Natural killer cell (primary cell): Measurements from ENCODE around the gene HSBP1L1. TPM values are rescaled to one million over a fixed set of nuclear protein-coding genes. Genes with fewer than 3 reads are reported as not detected.

Experiments
- ATAC-seq, 3 donors: fragments of 150-1000 bp in 2 of 3; fragments of 200-7000 bp in 1 of 3; cut with Tn5 transposase; 1 replicate in 1 of 3; 2 replicates in 2 of 3; pipeline ENCODE4 v1.10.0; 2021; ENCODE audit warnings: mild to moderate bottlenecking in 2 of 3, moderate library complexity in 2 of 3
- DNase-seq, 2 donors: peaks; one replicate each; pipeline versions ENCODE4 v3.0.0 to v3.0.0-alpha.2; 2013 to 2021; ENCODE audit warnings: mixed read lengths in 1 of 2
- H3K27ac ChIP-seq: one replicate; pipeline ENCODE4 v1.5.1; 2013; ENCODE audit warnings: mild to moderate bottlenecking, low read length
- H3K27me3 ChIP-seq: one replicate; pipeline ENCODE4 v1.6.1; 2013; ENCODE audit warnings: low read length; ENCODE audit not compliant: control insufficient read depth, insufficient read depth
- H3K36me3 ChIP-seq: one replicate; pipeline ENCODE4 v1.6.1; 2013; ENCODE audit warnings: low read length; ENCODE audit not compliant: control insufficient read depth, insufficient read depth
- H3K4me1 ChIP-seq: one replicate; pipeline ENCODE4 v1.6.1; 2013; ENCODE audit warnings: low read length; ENCODE audit not compliant: control insufficient read depth, insufficient read depth
- H3K4me3 ChIP-seq: one replicate; pipeline ENCODE4 v1.5.1; 2013; ENCODE audit warnings: low read length
- H3K9me3 ChIP-seq: one replicate; pipeline ENCODE4 v1.6.1; 2013; ENCODE audit warnings: low read length; ENCODE audit not compliant: control insufficient read depth, insufficient read depth
- H3K27ac Mint-ChIP-seq, 2 donors: one replicate each; pipeline ENCODE4 v1.8.0; 2022; ENCODE audit warnings: mild to moderate bottlenecking in 2 of 2, mixed read lengths in 2 of 2, moderate library complexity in 1 of 2
- H3K27me3 Mint-ChIP-seq, 2 donors: one replicate each; pipeline ENCODE4 v1.8.0; 2022; ENCODE audit warnings: low read depth in 2 of 2, mixed read lengths in 2 of 2
- H3K36me3 Mint-ChIP-seq: one replicate; pipeline ENCODE4 v1.8.0; 2022; ENCODE audit warnings: mixed read lengths
- H3K4me1 Mint-ChIP-seq, 2 donors: one replicate each; pipeline ENCODE4 v1.8.0; 2022; ENCODE audit warnings: mixed read lengths in 2 of 2
- H3K4me3 Mint-ChIP-seq: one replicate; pipeline ENCODE4 v1.8.0; 2022; ENCODE audit warnings: mild to moderate bottlenecking, moderate library complexity, mixed read lengths
- H3K9me3 Mint-ChIP-seq, 2 donors: one replicate each; pipeline ENCODE4 v1.8.0; 2022; ENCODE audit warnings: mixed read lengths in 2 of 2
- WGBS: methylation state at CpG from one replicate; pipeline ENCODE4 v1.1.7; 2013; ENCODE audit warnings: missing lambda C conversion rate; ENCODE audit not compliant: insufficient coverage; 5-methylcytosine and 5-hydroxymethylcytosine counted together
- intact Hi-C: fragments of 100-400 bp; cut with micrococcal nuclease; formaldehyde crosslinking; loops from one replicate; pipeline ENCODE4 v1.14.2; 2022
- total RNA-seq, 4 donors: library from RNA; stranded (reverse); fragments of 120-200 nt in 1 of 4; gene quantifications; one replicate each; pipeline versions ENCODE4 v1.2.3 to v1.2.4, GENCODE V29; 2013 to 2022
- TF ChIP-seq, protein P1 (sequence below): fragments of 200-600 bp; IDR thresholded peaks from one replicate; pipeline ENCODE4 v1.8.0; 2022; ENCODE audit warnings: antibody characterized with exemption

The HSBP1L1 gene
- total RNA-seq, 3 donors from 2014 or later (not counting 1 experiment from before 2014, with no cell fraction given) = 11.7 to 16.1 (median 13.8) TPM

GRCh38 chr18:79988071-79988450 lies 23.6 kb downstream of the HSBP1L1 start:
- intact Hi-C loops = loop anchor here (1.0 to 5.0 kb wide), 2 partner anchors 36 to 45 kb away; partner anchors contain the start of gene SLC66A2
- Mint-ChIP-seq H3K9me3 (no peaks in the 10 kb centered on the region), H3K4me3 (peak overlapping the region; percentile 89), H3K4me1 (peaks cover 37 to 39% of the 10 kb centered on the region in 2 donors), H3K27ac (peak overlapping the region; percentile 90 to 94), H3K27me3 (no peaks in the 10 kb centered on the region), H3K36me3 (no peaks in the 10 kb centered on the region)
- DNase-seq (peak; percentile 67 to 81), ATAC-seq (peak; percentile 69 to 85 (median 70))
- Histone ChIP-seq H3K27ac (peak overlapping the region; percentile 90), H3K27me3 (no peaks in the 10 kb centered on the region), H3K4me1 (peaks cover 28% of the 10 kb centered on the region), H3K9me3 (no peaks in the 10 kb centered on the region), H3K4me3 (peak overlapping the region; percentile 80), H3K36me3 (peaks cover 5% of the 10 kb centered on the region)
- TF ChIP-seq, protein P1, sequence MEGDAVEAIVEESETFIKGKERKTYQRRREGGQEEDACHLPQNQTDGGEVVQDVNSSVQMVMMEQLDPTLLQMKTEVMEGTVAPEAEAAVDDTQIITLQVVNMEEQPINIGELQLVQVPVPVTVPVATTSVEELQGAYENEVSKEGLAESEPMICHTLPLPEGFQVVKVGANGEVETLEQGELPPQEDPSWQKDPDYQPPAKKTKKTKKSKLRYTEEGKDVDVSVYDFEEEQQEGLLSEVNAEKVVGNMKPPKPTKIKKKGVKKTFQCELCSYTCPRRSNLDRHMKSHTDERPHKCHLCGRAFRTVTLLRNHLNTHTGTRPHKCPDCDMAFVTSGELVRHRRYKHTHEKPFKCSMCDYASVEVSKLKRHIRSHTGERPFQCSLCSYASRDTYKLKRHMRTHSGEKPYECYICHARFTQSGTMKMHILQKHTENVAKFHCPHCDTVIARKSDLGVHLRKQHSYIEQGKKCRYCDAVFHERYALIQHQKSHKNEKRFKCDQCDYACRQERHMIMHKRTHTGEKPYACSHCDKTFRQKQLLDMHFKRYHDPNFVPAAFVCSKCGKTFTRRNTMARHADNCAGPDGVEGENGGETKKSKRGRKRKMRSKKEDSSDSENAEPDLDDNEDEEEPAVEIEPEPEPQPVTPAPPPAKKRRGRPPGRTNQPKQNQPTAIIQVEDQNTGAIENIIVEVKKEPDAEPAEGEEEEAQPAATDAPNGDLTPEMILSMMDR = no peak
- under 1% methylated on average over 48 of the region's 48 CpGs for WGBS

GRCh38 chr18:79988451-79989194 lies 24.2 kb downstream of the HSBP1L1 start, which contains the start of gene TXNL4A:
Gene TXNL4A (minus strand): TSS chr18:79988563. CDS start chr18:79988392, 171 bp downstream.
- TF ChIP-seq, protein P1 = no peak
- DNase-seq = peak; percentile 83 to 95
- Histone ChIP-seq H3K27me3 (no peaks in the 10 kb centered on the region), H3K9me3 (no peaks in the 10 kb centered on the region), H3K36me3 (peaks cover 5% of the 10 kb centered on the region), H3K4me3 (peak within 1 kb of the TSS; percentile 80), H3K4me1 (peaks cover 24% of the 10 kb centered on the region), H3K27ac (peak within 1 kb of the TSS; percentile 90)
- peak within 1 kb of the TSS; percentile 97 for H3K4me3 Mint-ChIP-seq
- peak within 1 kb of the TSS; percentile 90 to 94 for H3K27ac Mint-ChIP-seq
- peaks cover 0 to 2% of the 10 kb centered on the region in 2 donors for H3K27me3 Mint-ChIP-seq
- H3K36me3 Mint-ChIP-seq = no peaks in the 10 kb centered on the region
- no peaks in the 10 kb centered on the region for H3K9me3 Mint-ChIP-seq
- intact Hi-C loops = loop anchor here (1.0 to 5.0 kb wide), 2 partner anchors 36 to 45 kb away; partner anchors contain the start of gene SLC66A2
- WGBS = under 1% methylated on average over 71 of the region's 71 CpGs
- peak; percentile 91 to 97 (median 92) for ATAC-seq
- peaks cover 32 to 33% of the 10 kb centered on the region in 2 donors for H3K4me1 Mint-ChIP-seq

DNA sequence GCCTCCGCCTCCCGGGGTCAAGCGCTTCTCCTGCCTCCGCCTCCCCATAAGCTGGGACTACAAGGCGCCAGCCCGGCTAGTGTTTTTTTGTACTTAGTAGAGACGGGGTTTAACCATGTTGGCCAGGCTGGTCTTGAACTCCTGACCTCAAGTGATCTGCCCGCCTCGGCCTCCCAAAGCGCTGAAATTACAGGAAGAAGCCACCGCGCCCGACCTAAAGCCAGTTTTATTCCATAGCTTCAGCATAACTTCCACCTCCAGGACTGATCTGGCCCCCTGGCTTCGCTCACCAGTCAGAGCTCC lies 24.7 kb downstream of the HSBP1L1 start:
- DNase-seq (no peak), ATAC-seq (no peak)
- Histone ChIP-seq H3K27me3 (no peaks in the 10 kb centered on the region), H3K4me1 (peaks cover 19% of the 10 kb centered on the region), H3K36me3 (peaks cover 5% of the 10 kb centered on the region), H3K4me3 (peak overlapping the region; percentile 61), H3K9me3 (no peaks in the 10 kb centered on the region), H3K27ac (peak overlapping the region; percentile 90)
- TF ChIP-seq, protein P1 = no peak
- Mint-ChIP-seq H3K36me3 (no peaks in the 10 kb centered on the region), H3K4me3 (peak overlapping the region; percentile 97), H3K9me3 (no peaks in the 10 kb centered on the region), H3K27ac (peak overlapping the region; percentile 90 to 94), H3K27me3 (peaks cover 0 to 3% of the 10 kb centered on the region in 2 donors), H3K4me1 (peaks cover 27 to 28% of the 10 kb centered on the region in 2 donors)
- WGBS = 77% methylated on average over 14 of the region's 14 CpGs
- intact Hi-C loops = loop anchor here (5.0 kb wide), 1 partner anchor 37 kb away; the partner anchor contains the start of gene SLC66A2
